Omental fat pad (tissue), 4 donors: ENCODE results near the gene SLC36A1. TPM values are rescaled to one million over a fixed set of nuclear protein-coding genes. Genes with fewer than 3 reads are reported as not detected.
"Not testable (repeated sequence)": the region's sequence is repeated elsewhere in the genome, so short reads cannot be mapped to it uniquely, and the experiment has no call there.

Source experiments
- ATAC-seq: fragments of 150-250 bp; one replicate; pipeline ENCODE4 v1.9.1; 2016; ENCODE audit warnings: mild to moderate bottlenecking, moderate library complexity; ENCODE audit not compliant: low FRiP score
- DNase-seq: peaks from one replicate; pipeline ENCODE4 v3.0.0-alpha.2; 2019; ENCODE audit warnings: low spot score
- total RNA-seq, 4 donors: library from RNA; depleted of rRNA; stranded (reverse); fragments of >200 nt; gene quantifications; one replicate each; pipeline ENCODE4 v1.1.0, GENCODE V29; 2016
- TF ChIP-seq, protein P1 (sequence below), 3 donors: fragments of 450-650 bp; IDR thresholded peaks; one replicate each; pipeline ENCODE4 v1.5.1; 2016 to 2017; ENCODE audit warnings: antibody characterized with exemption in 3 of 3, mild to moderate bottlenecking in 3 of 3, moderate library complexity in 2 of 3

SLC36A1 gene
- total RNA-seq, 4 donors from 2014 or later: 10.0 to 20.3 (median 17.1) TPM

DNA sequence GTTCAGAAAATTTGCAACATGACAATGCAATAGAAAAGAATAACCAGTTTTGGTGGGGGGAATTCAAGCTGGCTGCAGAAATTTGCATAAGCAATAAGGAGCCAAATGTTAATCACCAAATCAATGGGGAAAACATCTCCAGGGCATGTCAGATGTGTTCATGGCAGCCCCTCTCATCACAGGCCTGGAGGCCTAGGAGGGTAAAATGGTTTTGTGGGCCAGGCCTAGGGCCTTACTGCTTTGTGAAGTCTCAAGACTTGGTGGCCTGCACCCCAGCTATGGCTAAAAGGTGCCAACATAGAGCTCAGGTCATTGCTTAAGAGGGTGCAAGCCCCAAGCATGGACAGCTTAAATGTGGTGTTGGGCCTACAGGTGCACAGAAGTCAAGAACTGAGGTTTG lies 29.7 kb upstream of the SLC36A1 start:
- TF ChIP-seq, protein P1, sequence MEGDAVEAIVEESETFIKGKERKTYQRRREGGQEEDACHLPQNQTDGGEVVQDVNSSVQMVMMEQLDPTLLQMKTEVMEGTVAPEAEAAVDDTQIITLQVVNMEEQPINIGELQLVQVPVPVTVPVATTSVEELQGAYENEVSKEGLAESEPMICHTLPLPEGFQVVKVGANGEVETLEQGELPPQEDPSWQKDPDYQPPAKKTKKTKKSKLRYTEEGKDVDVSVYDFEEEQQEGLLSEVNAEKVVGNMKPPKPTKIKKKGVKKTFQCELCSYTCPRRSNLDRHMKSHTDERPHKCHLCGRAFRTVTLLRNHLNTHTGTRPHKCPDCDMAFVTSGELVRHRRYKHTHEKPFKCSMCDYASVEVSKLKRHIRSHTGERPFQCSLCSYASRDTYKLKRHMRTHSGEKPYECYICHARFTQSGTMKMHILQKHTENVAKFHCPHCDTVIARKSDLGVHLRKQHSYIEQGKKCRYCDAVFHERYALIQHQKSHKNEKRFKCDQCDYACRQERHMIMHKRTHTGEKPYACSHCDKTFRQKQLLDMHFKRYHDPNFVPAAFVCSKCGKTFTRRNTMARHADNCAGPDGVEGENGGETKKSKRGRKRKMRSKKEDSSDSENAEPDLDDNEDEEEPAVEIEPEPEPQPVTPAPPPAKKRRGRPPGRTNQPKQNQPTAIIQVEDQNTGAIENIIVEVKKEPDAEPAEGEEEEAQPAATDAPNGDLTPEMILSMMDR (IDR thresholded peaks at IDR 0.05): no peak
- DNase-seq (no peak), ATAC-seq (no peak)

DNA sequence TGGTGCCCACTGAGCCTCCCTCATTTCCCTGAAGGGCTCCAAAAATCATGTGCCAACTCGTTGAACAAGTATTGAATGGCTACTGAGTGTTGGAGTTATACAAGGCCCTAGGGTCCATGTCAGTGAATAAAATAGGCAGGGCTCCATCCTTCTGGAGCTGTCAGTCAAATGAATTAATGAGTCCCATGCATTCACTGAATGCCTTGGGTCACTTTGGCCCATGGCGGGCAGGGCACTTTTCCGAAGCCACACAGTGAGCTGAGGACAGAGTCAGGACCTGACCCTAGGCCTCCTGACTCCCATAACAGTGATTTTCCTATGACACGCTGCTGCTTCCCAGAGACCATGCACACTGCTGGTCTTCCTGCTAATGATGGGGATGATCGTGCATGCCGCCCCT lies 27.3 kb upstream of the SLC36A1 start:
- no peak for ATAC-seq
- no peak for DNase-seq
- TF ChIP-seq, protein P1 (IDR thresholded peaks at IDR 0.05): no peak

DNA sequence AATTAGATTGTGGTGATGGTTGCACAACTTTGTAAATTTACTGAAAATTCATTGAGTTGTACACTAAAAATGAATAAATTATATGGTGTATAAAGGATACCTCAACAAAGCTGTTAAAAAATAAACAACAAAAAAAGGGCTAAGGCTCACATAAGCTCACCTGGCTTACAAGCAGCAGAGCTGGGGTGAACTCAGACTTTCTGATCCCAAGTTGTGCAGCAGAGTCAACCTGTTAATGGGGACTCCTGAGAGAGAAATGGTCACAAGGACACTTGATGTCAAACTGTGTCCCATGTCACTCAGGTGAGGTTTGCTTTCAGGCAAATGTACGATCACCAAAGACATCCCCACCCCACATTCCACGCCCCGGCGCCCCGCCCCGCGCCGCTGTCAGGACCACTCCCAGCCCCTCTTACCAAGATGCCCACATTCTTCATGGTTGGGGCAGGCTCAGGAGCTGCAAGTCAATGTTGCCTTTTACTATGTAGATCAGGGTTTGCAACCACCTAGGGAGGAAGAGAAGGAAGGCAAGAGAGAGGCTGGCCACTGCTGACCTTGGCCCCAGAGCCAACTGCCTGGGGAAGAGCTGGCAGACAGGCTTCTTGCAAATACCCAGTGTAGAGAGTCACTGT lies 22.4 kb upstream of the SLC36A1 start:
- DNase-seq (no peak), ATAC-seq (no peak)
- TF ChIP-seq, protein P1 (IDR thresholded peaks at IDR 0.05): no peak

DNA sequence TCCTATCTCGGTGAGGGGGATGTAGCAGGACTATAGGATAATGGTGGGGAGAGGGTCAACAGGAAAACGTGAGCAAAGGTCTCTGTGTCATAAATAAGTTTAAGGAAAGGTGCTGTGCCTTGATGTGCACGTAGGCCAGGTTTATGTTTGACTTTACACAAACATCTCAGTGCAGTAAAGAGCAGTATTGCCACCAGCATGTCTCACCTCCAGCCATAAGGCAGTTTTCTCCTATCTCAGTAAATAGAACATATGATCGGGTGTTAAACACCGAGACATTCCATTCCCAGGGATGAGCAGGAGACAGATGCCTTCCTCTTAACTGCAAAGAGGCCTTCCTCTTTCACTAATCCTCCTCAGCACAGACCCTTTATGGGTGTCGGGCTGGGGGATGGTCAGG lies 21.1 kb upstream of the SLC36A1 start:
- DNase-seq, ATAC-seq: not testable (repeated sequence)

DNA sequence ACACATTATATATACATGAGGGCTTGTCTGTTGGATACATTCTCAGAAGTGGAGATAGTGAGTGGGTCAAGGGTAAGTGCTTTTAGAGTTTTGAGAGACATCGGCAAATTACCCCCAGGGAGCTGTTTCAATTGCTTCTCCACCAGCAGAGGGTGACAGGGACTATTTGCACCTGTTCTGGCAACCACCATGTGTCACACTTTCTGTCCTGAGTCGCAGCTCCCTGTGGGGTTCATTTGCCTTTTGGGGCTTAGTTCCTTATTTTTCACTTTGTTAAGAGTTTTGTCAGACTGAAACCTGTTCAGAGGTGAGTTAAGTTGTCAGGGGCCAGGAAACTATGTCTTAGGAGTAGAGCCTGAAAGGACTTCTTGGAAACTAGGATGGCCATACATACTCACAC lies 20.1 kb upstream of the SLC36A1 start:
- ATAC-seq (no peak), DNase-seq (no peak)
- TF ChIP-seq, protein P1 (IDR thresholded peaks at IDR 0.05): no peak

DNA sequence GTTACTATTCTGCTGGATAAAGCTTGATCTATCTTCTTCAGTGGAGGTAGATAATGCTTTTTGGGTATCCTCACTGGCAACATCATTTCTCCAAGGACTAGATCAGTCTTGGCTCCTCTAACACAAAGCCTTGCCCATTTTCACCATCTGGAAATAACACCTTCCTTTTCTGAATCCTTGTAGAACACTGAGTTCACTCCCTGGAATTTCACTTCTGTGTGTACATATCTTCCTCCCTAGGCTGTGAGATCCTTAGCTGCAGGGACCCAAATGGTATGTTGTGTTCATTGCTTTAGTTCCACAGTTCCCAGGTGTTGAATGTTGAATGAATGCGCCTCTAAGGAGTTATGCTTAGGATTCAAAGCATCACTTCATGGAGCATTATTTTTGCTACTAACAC lies 16.7 kb upstream of the SLC36A1 start:
- TF ChIP-seq, protein P1 (IDR thresholded peaks at IDR 0.05): no peak
- DNase-seq (no peak), ATAC-seq (no peak)

DNA sequence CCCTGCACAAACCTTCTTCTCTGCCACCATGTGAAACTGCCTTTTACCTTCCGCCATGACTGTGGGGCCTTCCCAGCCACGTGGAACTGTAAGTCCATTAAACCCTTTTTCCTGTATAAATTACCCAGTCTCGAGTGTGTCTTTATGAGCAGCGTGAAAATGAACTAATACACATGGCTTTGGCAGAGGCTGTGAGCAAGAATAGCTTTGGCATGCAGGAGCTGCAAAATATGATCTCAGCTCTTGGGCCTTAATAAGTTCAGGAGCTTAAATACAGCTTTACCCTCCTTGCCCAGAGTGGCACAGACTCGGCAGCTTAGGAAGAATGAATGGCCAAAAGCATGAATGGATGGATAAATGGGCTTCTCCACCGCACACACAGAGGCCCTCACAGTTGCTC lies 15.7 kb upstream of the SLC36A1 start:
- no peak for DNase-seq
- ATAC-seq: no peak
- TF ChIP-seq, protein P1 (IDR thresholded peaks at IDR 0.05): no peak
